ENCODE results near the gene CLDN7.

CLDN7 gene

GRCh38 chr17:7239091-7240027 is 22.9 kb downstream of the CLDN7 start, which contains the start of gene PHF23:
TSS of gene PHF23 (minus strand) at chr17:7239457. CDS start at chr17:7239279, 178 bp downstream.
- Histone ChIP-seq H3K27ac (peak within 1 kb of the TSS; percentile 95 to 98), H3K36me3 (peaks cover 12 to 36% (median 30%) of the 10 kb centered on the region in 3 donors), H3K4me3 (peak within 1 kb of the TSS; percentile 87 to 99), H3K4me1 (peaks cover 0 to 55% (median 38%) of the 10 kb centered on the region in 4 donors), H3K9me3 (no peaks in the 10 kb centered on the region), H3K27me3 (no peaks in the 10 kb centered on the region)
- TF ChIP-seq CTCF (IDR thresholded peaks at IDR 0.05): peak in 1 of 2 experiments; percentile 47
- DNase-seq: peak; percentile 99 to 100
- intact Hi-C loops (cut with DNase I; ENCODE audit: low total_unique reads): no loop called here

GRCh38 chr17:7238420-7239090 is 23.7 kb downstream of the CLDN7 start:
- H3K27ac ChIP-seq: peak overlapping the region; percentile 91 to 98
- intact Hi-C loops (cut with DNase I; ENCODE audit: low total_unique reads): no loop called here
- peaks cover 0 to 53% (median 36%) of the 10 kb centered on the region in 4 donors for H3K4me1 ChIP-seq
- no peaks in the 10 kb centered on the region for H3K9me3 ChIP-seq
- H3K27me3 ChIP-seq: no peaks in the 10 kb centered on the region
- H3K36me3 ChIP-seq: peaks cover 12 to 29% (median 24%) of the 10 kb centered on the region in 3 donors
- H3K4me3 ChIP-seq: peak overlapping the region; percentile 87 to 99
- peak in 1 of 2 donors; percentile 42 for DNase-seq
- TF ChIP-seq CTCF (IDR thresholded peaks at IDR 0.05): no peak

- peak; percentile 77 to 90 for DNase-seq
- no peak for TF ChIP-seq CTCF (IDR thresholded peaks at IDR 0.05)
- H3K36me3 ChIP-seq: peaks cover 12 to 29% (median 24%) of the 10 kb centered on the region in 3 donors
- no peaks in the 10 kb centered on the region for H3K27me3 ChIP-seq
- peak overlapping the region; percentile 91 to 98 for H3K27ac ChIP-seq
- intact Hi-C loops (cut with DNase I; ENCODE audit: low total_unique reads): no loop called here
- H3K4me3 ChIP-seq: peak overlapping the region; percentile 87 to 99
- peaks cover 0 to 53% (median 40%) of the 10 kb centered on the region in 4 donors for H3K4me1 ChIP-seq
- H3K9me3 ChIP-seq: no peaks in the 10 kb centered on the region
Measured at GRCh38 chr17:7237761-7238419, 24.4 kb downstream of the CLDN7 start.

- H3K36me3 ChIP-seq: peaks cover 12 to 29% (median 24%) of the 10 kb centered on the region in 3 donors
- no peak for TF ChIP-seq CTCF (IDR thresholded peaks at IDR 0.05)
- peak overlapping the region; percentile 91 to 98 for H3K27ac ChIP-seq
- no peaks in the 10 kb centered on the region for H3K27me3 ChIP-seq
- H3K4me3 ChIP-seq: peak overlapping the region; percentile 87 to 99
- no peaks in the 10 kb centered on the region for H3K9me3 ChIP-seq
- no peak for DNase-seq
- intact Hi-C loops (cut with DNase I; ENCODE audit: low total_unique reads): no loop called here
- peaks cover 0 to 59% (median 46%) of the 10 kb centered on the region in 4 donors for H3K4me1 ChIP-seq
Measured at GRCh38 chr17:7237266-7237760, 25.0 kb downstream of the CLDN7 start.

- intact Hi-C loops (cut with DNase I; ENCODE audit: low total_unique reads): no loop called here
- no peak overlapping the region for H3K4me3 ChIP-seq
- H3K4me1 ChIP-seq: peaks cover 0 to 64% (median 51%) of the 10 kb centered on the region in 4 donors
- peaks cover 12 to 29% (median 24%) of the 10 kb centered on the region in 3 donors for H3K36me3 ChIP-seq
- no peaks in the 10 kb centered on the region for H3K9me3 ChIP-seq
- H3K27ac ChIP-seq: peak overlapping the region; percentile 91 to 98
- TF ChIP-seq CTCF (IDR thresholded peaks at IDR 0.05): no peak
- DNase-seq: no peak
- no peaks in the 10 kb centered on the region for H3K27me3 ChIP-seq
Measured at GRCh38 chr17:7236808-7237207, 25.5 kb downstream of the CLDN7 start.

All from tibial artery (tissue), 4 donors.